GM23338 (cell line): ENCODE results near the gene IER2.

Experiments used
- CREB1 ChIP-seq: fragments of 250-450 bp; sonication (Bioruptor Pico); IDR thresholded peaks from 2 replicates; pipeline ENCODE4 v1.5.0; 2020; ENCODE audit warnings: low read depth, mild to moderate bottlenecking, moderate library complexity
- EZH2 ChIP-seq: fragments of 200-600 bp; sonication (generic); IDR thresholded peaks from one replicate; pipeline ENCODE4 v1.8.0; 2017; ENCODE audit warnings: antibody characterized with exemption, mild to moderate bottlenecking, low read depth; ENCODE audit not compliant: unreplicated experiment
- EZH2phosphoT487 ChIP-seq: fragments of 200-600 bp; sonication (generic); IDR thresholded peaks from one replicate; pipeline ENCODE4 v1.8.1; 2018; ENCODE audit warnings: antibody characterized with exemption; ENCODE audit not compliant: unreplicated experiment
- JUNB ChIP-seq: IDR thresholded peaks from one replicate; pipeline ENCODE4 v1.6.1; 2016; ENCODE audit warnings: antibody characterized with exemption; ENCODE audit not compliant: unreplicated experiment
- POLR2AphosphoS5 ChIP-seq: IDR thresholded peaks from 2 replicates; pipeline ENCODE4 v1.6.1; 2016; ENCODE audit warnings: antibody characterized with exemption, low read depth
- STAT1 ChIP-seq: IDR thresholded peaks from one replicate; pipeline ENCODE4 v1.6.1; 2016; ENCODE audit warnings: antibody characterized with exemption; ENCODE audit not compliant: unreplicated experiment
- ZNF114 ChIP-seq: fragments of 250-450 bp; sonication (Bioruptor Pico); IDR thresholded peaks from 2 replicates; pipeline ENCODE4 v1.5.0; 2020; ENCODE audit warnings: mild to moderate bottlenecking, moderate library complexity
- TF ChIP-seq, protein P1 (sequence below), 2 experiments: fragments of 200-600 bp in 1 of 2; sonication (generic) in 1 of 2; conservative IDR thresholded peaks; 2 replicates each; pipeline versions ENCODE4 v1.5.1 to v1.6.1; 2016 to 2017; ENCODE audit warnings: antibody characterized with exemption in 2 of 2, low read depth in 2 of 2, mild to moderate bottlenecking in 2 of 2, moderate library complexity in 1 of 2
- TF ChIP-seq, protein P2 (sequence below): IDR thresholded peaks from one replicate; pipeline ENCODE4 v1.6.1; 2018; ENCODE audit warnings: antibody characterized with exemption; ENCODE audit not compliant: unreplicated experiment
- TF ChIP-seq, protein P3 (sequence below): IDR thresholded peaks from 2 replicates; pipeline ENCODE4 v1.6.1; 2016; ENCODE audit warnings: antibody characterized with exemption

DNA sequence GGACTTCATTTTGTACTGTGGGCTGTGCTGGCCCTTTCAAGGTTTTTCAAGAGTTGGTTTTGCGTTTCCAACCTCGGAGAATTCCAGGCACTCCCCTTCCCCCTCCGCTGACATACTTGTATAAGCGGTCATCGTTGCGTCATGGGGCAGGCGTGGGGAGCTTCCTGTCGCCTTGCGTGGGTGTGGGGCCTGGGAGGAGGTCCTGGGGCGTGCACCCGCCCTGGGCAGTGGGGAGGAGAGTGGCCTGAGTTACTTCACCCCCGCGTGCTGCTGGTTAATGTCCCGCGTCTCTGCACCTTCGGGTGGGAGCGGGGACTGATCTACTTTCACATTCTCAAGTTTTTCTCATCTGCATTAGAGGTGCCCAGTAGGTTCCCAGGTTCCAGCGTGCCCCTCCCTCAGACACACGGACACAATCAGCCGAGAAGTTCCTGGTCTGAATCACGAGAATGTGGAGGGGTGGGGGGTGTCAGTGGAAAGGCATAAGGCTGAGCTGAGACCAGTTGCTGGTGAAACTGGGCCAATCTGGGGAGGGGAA, 4.1 kb downstream of the IER2 start:
- TF ChIP-seq POLR2AphosphoS5 = no peak
- TF ChIP-seq, protein P1, sequence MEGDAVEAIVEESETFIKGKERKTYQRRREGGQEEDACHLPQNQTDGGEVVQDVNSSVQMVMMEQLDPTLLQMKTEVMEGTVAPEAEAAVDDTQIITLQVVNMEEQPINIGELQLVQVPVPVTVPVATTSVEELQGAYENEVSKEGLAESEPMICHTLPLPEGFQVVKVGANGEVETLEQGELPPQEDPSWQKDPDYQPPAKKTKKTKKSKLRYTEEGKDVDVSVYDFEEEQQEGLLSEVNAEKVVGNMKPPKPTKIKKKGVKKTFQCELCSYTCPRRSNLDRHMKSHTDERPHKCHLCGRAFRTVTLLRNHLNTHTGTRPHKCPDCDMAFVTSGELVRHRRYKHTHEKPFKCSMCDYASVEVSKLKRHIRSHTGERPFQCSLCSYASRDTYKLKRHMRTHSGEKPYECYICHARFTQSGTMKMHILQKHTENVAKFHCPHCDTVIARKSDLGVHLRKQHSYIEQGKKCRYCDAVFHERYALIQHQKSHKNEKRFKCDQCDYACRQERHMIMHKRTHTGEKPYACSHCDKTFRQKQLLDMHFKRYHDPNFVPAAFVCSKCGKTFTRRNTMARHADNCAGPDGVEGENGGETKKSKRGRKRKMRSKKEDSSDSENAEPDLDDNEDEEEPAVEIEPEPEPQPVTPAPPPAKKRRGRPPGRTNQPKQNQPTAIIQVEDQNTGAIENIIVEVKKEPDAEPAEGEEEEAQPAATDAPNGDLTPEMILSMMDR (conservative IDR thresholded peaks at IDR 0.05; ENCODE audit: low read depth in 2 of 2) = no peak
- no peak for TF ChIP-seq EZH2
- no peak for TF ChIP-seq JUNB
- TF ChIP-seq EZH2phosphoT487 = no peak
- TF ChIP-seq, protein P2, sequence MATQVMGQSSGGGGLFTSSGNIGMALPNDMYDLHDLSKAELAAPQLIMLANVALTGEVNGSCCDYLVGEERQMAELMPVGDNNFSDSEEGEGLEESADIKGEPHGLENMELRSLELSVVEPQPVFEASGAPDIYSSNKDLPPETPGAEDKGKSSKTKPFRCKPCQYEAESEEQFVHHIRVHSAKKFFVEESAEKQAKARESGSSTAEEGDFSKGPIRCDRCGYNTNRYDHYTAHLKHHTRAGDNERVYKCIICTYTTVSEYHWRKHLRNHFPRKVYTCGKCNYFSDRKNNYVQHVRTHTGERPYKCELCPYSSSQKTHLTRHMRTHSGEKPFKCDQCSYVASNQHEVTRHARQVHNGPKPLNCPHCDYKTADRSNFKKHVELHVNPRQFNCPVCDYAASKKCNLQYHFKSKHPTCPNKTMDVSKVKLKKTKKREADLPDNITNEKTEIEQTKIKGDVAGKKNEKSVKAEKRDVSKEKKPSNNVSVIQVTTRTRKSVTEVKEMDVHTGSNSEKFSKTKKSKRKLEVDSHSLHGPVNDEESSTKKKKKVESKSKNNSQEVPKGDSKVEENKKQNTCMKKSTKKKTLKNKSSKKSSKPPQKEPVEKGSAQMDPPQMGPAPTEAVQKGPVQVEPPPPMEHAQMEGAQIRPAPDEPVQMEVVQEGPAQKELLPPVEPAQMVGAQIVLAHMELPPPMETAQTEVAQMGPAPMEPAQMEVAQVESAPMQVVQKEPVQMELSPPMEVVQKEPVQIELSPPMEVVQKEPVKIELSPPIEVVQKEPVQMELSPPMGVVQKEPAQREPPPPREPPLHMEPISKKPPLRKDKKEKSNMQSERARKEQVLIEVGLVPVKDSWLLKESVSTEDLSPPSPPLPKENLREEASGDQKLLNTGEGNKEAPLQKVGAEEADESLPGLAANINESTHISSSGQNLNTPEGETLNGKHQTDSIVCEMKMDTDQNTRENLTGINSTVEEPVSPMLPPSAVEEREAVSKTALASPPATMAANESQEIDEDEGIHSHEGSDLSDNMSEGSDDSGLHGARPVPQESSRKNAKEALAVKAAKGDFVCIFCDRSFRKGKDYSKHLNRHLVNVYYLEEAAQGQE = no peak
- TF ChIP-seq, protein P3, sequence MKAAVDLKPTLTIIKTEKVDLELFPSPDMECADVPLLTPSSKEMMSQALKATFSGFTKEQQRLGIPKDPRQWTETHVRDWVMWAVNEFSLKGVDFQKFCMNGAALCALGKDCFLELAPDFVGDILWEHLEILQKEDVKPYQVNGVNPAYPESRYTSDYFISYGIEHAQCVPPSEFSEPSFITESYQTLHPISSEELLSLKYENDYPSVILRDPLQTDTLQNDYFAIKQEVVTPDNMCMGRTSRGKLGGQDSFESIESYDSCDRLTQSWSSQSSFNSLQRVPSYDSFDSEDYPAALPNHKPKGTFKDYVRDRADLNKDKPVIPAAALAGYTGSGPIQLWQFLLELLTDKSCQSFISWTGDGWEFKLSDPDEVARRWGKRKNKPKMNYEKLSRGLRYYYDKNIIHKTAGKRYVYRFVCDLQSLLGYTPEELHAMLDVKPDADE = no peak
- TF ChIP-seq CREB1 (CRISPR knock-in tag) = peak; percentile 57; the same call in 1 of the 2 replicates
- no peak for TF ChIP-seq ZNF114
- TF ChIP-seq STAT1 = no peak
